CD4-positive, alpha-beta T cell treated with Interleukin-12 subunit alpha and Interleukin-12 subunit beta, for 1 hour (primary cell): ENCODE data around the gene CALML3.

Experiments
- DNase-seq: peaks from one replicate; pipeline ENCODE4 v3.0.0-alpha.2; 2020

Gene CALML3

GRCh38 chr10:5545011-5545410 is 20.2 kb downstream of the CALML3 start:
- no peak for DNase-seq

- DNase-seq, result no peak
These were observed 20.6 kb downstream of the CALML3 start for GRCh38 chr10:5545426-5545777.

GRCh38 chr10:5545778-5546710 is 21.3 kb downstream of the CALML3 start:
- DNase-seq, result no peak

- no peak for DNase-seq
These were observed 22.3 kb downstream of the CALML3 start for GRCh38 chr10:5546891-5547680.

GRCh38 chr10:5547681-5547930 is 22.8 kb downstream of the CALML3 start:
- no peak for DNase-seq

GRCh38 chr10:5547931-5548660 is 23.3 kb downstream of the CALML3 start:
- DNase-seq, result no peak

- no peak for DNase-seq
These were observed 24.9 kb downstream of the CALML3 start for GRCh38 chr10:5549462-5550249.

GRCh38 chr10:5550250-5550545 is 25.4 kb downstream of the CALML3 start:
- no peak for DNase-seq

GRCh38 chr10:5550621-5551530 is 26.1 kb downstream of the CALML3 start:
- no peak for DNase-seq

- no peak for DNase-seq
These were observed 27.0 kb downstream of the CALML3 start for GRCh38 chr10:5551531-5552375.

GRCh38 chr10:5552376-5553321 is 27.9 kb downstream of the CALML3 start:
- DNase-seq, result no peak

- no peak for DNase-seq
These were observed 28.8 kb downstream of the CALML3 start for GRCh38 chr10:5553400-5554170.

GRCh38 chr10:5555021-5555510 is 30.3 kb downstream of the CALML3 start:
- DNase-seq, result no peak

- no peak for DNase-seq
These were observed 31.1 kb downstream of the CALML3 start for GRCh38 chr10:5555881-5556280.

- no peak for DNase-seq
These were observed 31.8 kb downstream of the CALML3 start for GRCh38 chr10:5556576-5556975.

- no peak for DNase-seq
These were observed 32.4 kb downstream of the CALML3 start for GRCh38 chr10:5557040-5557721.

- no peak for DNase-seq
These were observed 33.3 kb downstream of the CALML3 start for GRCh38 chr10:5557799-5558771.
